OCI-LY3 (cell line): ENCODE results near the gene TEX36.
"Not testable (repeated sequence)": the region's sequence is repeated elsewhere in the genome, so short reads cannot be mapped to it uniquely, and the experiment has no call there.

Experiments used
- H2AFZ ChIP-seq: fragments of 200-600, 300-600 bp; shearing (Covaris generic); 2 replicates; pipeline ENCODE4 v1.6.0; 2014; ENCODE audit warnings: antibody characterized with exemption, low read depth, low read length
- H3K27ac ChIP-seq: fragments of 200-600, 300-600 bp; sonication (generic); 2 replicates; pipeline ENCODE4 v1.5.1; 2014; ENCODE audit warnings: mild to moderate bottlenecking, low read length, moderate library complexity, mixed read lengths
- H3K27me3 ChIP-seq: fragments of 200-600, 300-600 bp; sonication (generic); 2 replicates; pipeline ENCODE4 v1.6.1; 2014; ENCODE audit warnings: low read depth, low read length, mixed read lengths
- H3K36me3 ChIP-seq: fragments of 200-600, 300-600 bp; sonication (generic); replicated peaks from 2 replicates; pipeline ENCODE3; 2014; ENCODE audit warnings: low read depth, low read length, mixed read lengths
- H3K4me1 ChIP-seq: fragments of 300-600, 200-600 bp; sonication (generic); 2 replicates; pipeline ENCODE4 v1.6.1; 2014; ENCODE audit warnings: low read length, mixed read lengths
- H3K4me2 ChIP-seq: fragments of 200-600, 300-600 bp; sonication (generic); 2 replicates; pipeline ENCODE4 v1.6.1; 2014; ENCODE audit warnings: low read length, mixed read lengths
- H3K4me3 ChIP-seq: fragments of 300-600, 200-600 bp; sonication (generic); 2 replicates; pipeline ENCODE4 v1.5.1; 2014; ENCODE audit warnings: antibody characterized with exemption, mild to moderate bottlenecking, low read length, moderate library complexity
- H3K79me2 ChIP-seq: fragments of 300-600, 200-600 bp; shearing (Covaris generic); 2 replicates; pipeline ENCODE4 v1.6.1; 2014; ENCODE audit warnings: mild to moderate bottlenecking, low read length, mixed read lengths
- H3K9ac ChIP-seq: fragments of 300-600, 200-600 bp; shearing (Covaris generic); 2 replicates; pipeline ENCODE4 v1.6.0; 2014; ENCODE audit warnings: mild to moderate bottlenecking, low read length, moderate library complexity
- H3K9me3 ChIP-seq: fragments of 200-600, 300-600 bp; shearing (Covaris generic); 2 replicates; pipeline ENCODE4 v1.6.1; 2014; ENCODE audit warnings: low read length, mixed read lengths; ENCODE audit not compliant: insufficient read depth
- H4K20me1 ChIP-seq: fragments of 200-600, 300-600 bp; sonication (generic); 2 replicates; pipeline ENCODE4 v1.6.1; 2016; ENCODE audit warnings: low read length, mixed read lengths; ENCODE audit not compliant: insufficient read depth
- EZH2phosphoT487 ChIP-seq: fragments of 200-600 bp; shearing (Covaris generic); IDR thresholded peaks from 2 replicates; pipeline ENCODE4 v1.6.1; 2018; ENCODE audit warnings: antibody characterized with exemption, mixed run types, low read depth
- TF ChIP-seq, protein P1 (sequence below): fragments of 200-600, 300-600 bp; sonication (generic); IDR thresholded peaks from 2 replicates; pipeline ENCODE4 v1.5.1; 2014; ENCODE audit warnings: antibody characterized with exemption, low read length, low read depth

The TEX36 gene

DNA sequence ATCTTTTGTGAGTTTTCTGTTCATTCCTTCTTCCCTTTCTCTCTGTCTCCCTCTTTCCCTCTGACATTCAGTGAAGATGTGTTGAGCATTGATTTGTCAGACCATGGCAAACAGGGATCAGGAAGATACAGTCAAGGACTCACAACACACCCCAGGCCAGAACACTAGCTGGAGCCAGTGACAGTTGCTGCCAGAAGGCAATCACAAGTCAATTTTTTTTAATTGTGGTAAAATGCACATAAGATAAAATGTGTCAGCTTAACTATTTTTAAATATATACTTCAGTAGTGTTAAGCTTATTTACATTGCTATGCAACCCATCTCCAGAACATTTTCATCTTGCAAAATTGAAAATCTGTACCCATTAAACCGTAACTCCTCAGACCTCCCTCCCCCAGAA is 62.6 kb downstream of the TEX36 start:
- no peak overlapping the region for H3K4me2 ChIP-seq
- H3K36me3 ChIP-seq, result no peaks in the 10 kb centered on the region
- no peak for TF ChIP-seq EZH2phosphoT487
- TF ChIP-seq, protein P1, sequence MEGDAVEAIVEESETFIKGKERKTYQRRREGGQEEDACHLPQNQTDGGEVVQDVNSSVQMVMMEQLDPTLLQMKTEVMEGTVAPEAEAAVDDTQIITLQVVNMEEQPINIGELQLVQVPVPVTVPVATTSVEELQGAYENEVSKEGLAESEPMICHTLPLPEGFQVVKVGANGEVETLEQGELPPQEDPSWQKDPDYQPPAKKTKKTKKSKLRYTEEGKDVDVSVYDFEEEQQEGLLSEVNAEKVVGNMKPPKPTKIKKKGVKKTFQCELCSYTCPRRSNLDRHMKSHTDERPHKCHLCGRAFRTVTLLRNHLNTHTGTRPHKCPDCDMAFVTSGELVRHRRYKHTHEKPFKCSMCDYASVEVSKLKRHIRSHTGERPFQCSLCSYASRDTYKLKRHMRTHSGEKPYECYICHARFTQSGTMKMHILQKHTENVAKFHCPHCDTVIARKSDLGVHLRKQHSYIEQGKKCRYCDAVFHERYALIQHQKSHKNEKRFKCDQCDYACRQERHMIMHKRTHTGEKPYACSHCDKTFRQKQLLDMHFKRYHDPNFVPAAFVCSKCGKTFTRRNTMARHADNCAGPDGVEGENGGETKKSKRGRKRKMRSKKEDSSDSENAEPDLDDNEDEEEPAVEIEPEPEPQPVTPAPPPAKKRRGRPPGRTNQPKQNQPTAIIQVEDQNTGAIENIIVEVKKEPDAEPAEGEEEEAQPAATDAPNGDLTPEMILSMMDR, result no peak
- no peaks in the 10 kb centered on the region for H3K4me1 ChIP-seq
- no peaks in the 10 kb centered on the region for H3K27me3 ChIP-seq
- no peak overlapping the region for H3K4me3 ChIP-seq
- no peak overlapping the region for H2AFZ ChIP-seq
- H3K9me3 ChIP-seq, result no peaks in the 10 kb centered on the region
- no peaks in the 10 kb centered on the region for H4K20me1 ChIP-seq
- no peak overlapping the region for H3K27ac ChIP-seq
- H3K79me2 ChIP-seq, result no peaks in the 10 kb centered on the region
- no peak overlapping the region for H3K9ac ChIP-seq

DNA sequence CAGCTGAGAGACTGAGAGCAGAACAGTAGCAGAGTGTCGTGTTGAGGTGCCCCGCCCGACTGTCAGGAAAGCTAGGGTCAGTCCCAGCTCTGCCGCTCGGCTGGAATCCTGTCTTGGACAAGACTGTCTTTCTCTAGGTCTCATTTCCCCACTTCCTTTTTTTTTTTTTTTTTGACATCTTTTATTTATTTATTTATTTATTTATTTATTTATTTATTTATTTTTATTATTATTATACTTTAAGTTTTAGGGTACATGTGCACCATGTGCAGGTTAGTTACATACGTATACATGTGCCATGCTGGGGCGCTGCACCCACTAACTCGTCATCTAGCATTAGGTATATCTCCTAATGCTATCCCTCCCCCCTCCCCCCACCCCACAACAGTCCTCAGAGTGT is 69.9 kb downstream of the TEX36 start:
- not testable (repeated sequence) for H3K27ac ChIP-seq, H2AFZ ChIP-seq, H3K27me3 ChIP-seq, H3K79me2 ChIP-seq, H3K4me1 ChIP-seq, H3K9ac ChIP-seq, H3K36me3 ChIP-seq, H4K20me1 ChIP-seq, H3K4me3 ChIP-seq, H3K9me3 ChIP-seq, H3K4me2 ChIP-seq

DNA sequence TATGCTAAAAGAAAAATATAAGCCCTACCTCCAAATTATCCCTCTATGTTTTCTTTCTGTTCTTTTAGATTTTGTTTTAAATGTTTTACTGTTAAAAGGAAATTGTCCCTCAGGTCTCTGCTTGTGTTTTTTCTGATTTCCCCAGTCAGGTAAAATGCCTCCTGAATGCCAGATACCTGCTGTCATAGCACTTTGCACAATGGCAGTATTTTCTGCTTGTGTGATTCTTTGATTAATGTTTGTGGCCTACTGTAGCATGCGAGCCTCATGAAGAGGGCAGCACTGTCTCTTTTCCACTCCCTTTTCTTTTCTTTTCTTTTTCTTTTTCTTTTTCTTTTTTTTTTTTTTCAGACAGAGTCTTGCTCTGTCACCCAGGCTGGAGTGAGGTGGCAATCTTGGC is 71.2 kb downstream of the TEX36 start:
- H2AFZ ChIP-seq, result no peak overlapping the region
- no peaks in the 10 kb centered on the region for H3K27me3 ChIP-seq
- no peak overlapping the region for H3K27ac ChIP-seq
- H3K4me1 ChIP-seq, result no peaks in the 10 kb centered on the region
- H3K79me2 ChIP-seq, result no peaks in the 10 kb centered on the region
- H3K9me3 ChIP-seq, result no peaks in the 10 kb centered on the region
- no peaks in the 10 kb centered on the region for H3K36me3 ChIP-seq
- H3K4me3 ChIP-seq, result no peak overlapping the region
- H4K20me1 ChIP-seq, result no peaks in the 10 kb centered on the region
- H3K4me2 ChIP-seq, result no peak overlapping the region
- no peak overlapping the region for H3K9ac ChIP-seq
- TF ChIP-seq EZH2phosphoT487, result no peak
- TF ChIP-seq, protein P1, result no peak

GRCh38 chr10:125611216-125611615 is 71.7 kb downstream of the TEX36 start:
- H2AFZ ChIP-seq, result no peak overlapping the region
- H3K79me2 ChIP-seq, result no peaks in the 10 kb centered on the region
- no peaks in the 10 kb centered on the region for H3K9me3 ChIP-seq
- no peak overlapping the region for H3K4me2 ChIP-seq
- no peaks in the 10 kb centered on the region for H4K20me1 ChIP-seq
- no peaks in the 10 kb centered on the region for H3K36me3 ChIP-seq
- TF ChIP-seq, protein P1, result no peak
- no peak for TF ChIP-seq EZH2phosphoT487
- no peaks in the 10 kb centered on the region for H3K4me1 ChIP-seq
- no peak overlapping the region for H3K4me3 ChIP-seq
- H3K27me3 ChIP-seq, result no peaks in the 10 kb centered on the region
- no peak overlapping the region for H3K27ac ChIP-seq
- no peak overlapping the region for H3K9ac ChIP-seq

DNA sequence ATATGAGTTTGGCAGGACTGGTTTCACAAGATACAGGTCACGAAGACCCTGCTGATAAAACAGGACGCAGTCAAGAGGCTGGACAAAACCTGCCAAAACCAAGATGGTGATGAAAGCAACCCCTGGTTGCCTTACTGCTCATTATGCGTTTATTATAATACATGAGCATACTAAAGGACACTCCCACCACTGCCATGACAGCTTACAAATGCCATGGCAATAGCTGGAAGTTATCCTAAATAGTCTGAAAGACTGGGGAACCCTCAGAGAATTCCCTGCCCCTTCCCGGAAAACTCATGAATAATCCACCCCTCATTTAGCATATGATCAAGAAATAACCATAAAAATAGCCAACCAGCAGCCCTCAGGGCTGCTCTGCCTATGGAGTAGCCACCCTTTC is 73.1 kb downstream of the TEX36 start:
- TF ChIP-seq, protein P1, result no peak
- no peak for TF ChIP-seq EZH2phosphoT487
- Histone ChIP-seq H3K27me3 (no peaks in the 10 kb centered on the region), H3K36me3 (no peaks in the 10 kb centered on the region), H3K4me1 (no peaks in the 10 kb centered on the region), H3K4me3 (no peak overlapping the region), H3K4me2 (no peak overlapping the region), H3K27ac (no peak overlapping the region), H3K79me2 (no peaks in the 10 kb centered on the region), H2AFZ (no peak overlapping the region), H3K9ac (no peak overlapping the region), H3K9me3 (no peaks in the 10 kb centered on the region), H4K20me1 (no peaks in the 10 kb centered on the region)
